DND-41 (cell line): ENCODE results near the gene ZBTB7B.

Experiments
- ATAC-seq: fragments of 200-7000 bp; cut with Tn5 transposase; 3 replicates; pipeline ENCODE4 v1.9.1; 2021; ENCODE audit warnings: low read depth; ENCODE audit not compliant: insufficient read depth
- DNase-seq: peaks from one replicate; pipeline ENCODE4 v3.0.0-alpha.2; 2020
- H2AFZ ChIP-seq: 2 replicates; pipeline ENCODE4 v1.6.0; 2012; ENCODE audit warnings: low read depth, low read length
- H3K27ac ChIP-seq: 2 replicates; pipeline ENCODE4 v1.5.1; 2012; ENCODE audit warnings: low read length, inconsistent platforms
- H3K27me3 ChIP-seq: fragments of 200-600 bp; sonication (generic); 2 replicates; pipeline ENCODE4 v1.6.0; 2012; ENCODE audit warnings: low read length, mild to moderate bottlenecking, inconsistent platforms; ENCODE audit not compliant: insufficient read depth, poor library complexity
- H3K36me3 ChIP-seq: 2 replicates; pipeline ENCODE4 v1.5.1; 2012; ENCODE audit warnings: low read length, inconsistent platforms; ENCODE audit not compliant: insufficient read depth
- H3K4me1 ChIP-seq: 2 replicates; pipeline ENCODE4 v1.5.1; 2012; ENCODE audit warnings: mild to moderate bottlenecking, low read length; ENCODE audit not compliant: insufficient read depth
- H3K4me2 ChIP-seq: 2 replicates; pipeline ENCODE4 v1.6.0; 2012; ENCODE audit warnings: mild to moderate bottlenecking, moderate library complexity, low read length, inconsistent platforms; ENCODE audit not compliant: insufficient read depth
- H3K4me3 ChIP-seq, 2 experiments: fragments of 200-600 bp in 1 of 2; shearing (Covaris generic) in 1 of 2; 2 replicates each; pipeline ENCODE4 v1.5.1; 2012 to 2016; ENCODE audit warnings: inconsistent platforms in 2 of 2, low read length in 2 of 2, mild to moderate bottlenecking in 2 of 2, low read depth in 1 of 2, moderate library complexity in 1 of 2
- H3K79me2 ChIP-seq: 2 replicates; pipeline ENCODE4 v1.6.0; 2012; ENCODE audit warnings: low read length, inconsistent platforms; ENCODE audit not compliant: insufficient read depth
- H3K9ac ChIP-seq: 2 replicates; pipeline ENCODE4 v1.6.0; 2012; ENCODE audit warnings: low read depth, mild to moderate bottlenecking, inconsistent platforms, low read length, moderate library complexity
- H3K9me3 ChIP-seq: 2 replicates; pipeline ENCODE4 v1.5.1; 2012; ENCODE audit warnings: low read length, moderate library complexity, mild to moderate bottlenecking, inconsistent platforms; ENCODE audit not compliant: insufficient read depth, severe bottlenecking
- H4K20me1 ChIP-seq: 2 replicates; pipeline ENCODE4 v1.6.0; 2012; ENCODE audit warnings: low read length; ENCODE audit not compliant: insufficient read depth
- EZH2 ChIP-seq: IDR thresholded peaks from 3 replicates; pipeline ENCODE4 v1.6.1; 2012; ENCODE audit warnings: borderline replicate concordance, low read depth, mild to moderate bottlenecking, moderate library complexity, low read length, inconsistent platforms; ENCODE audit not compliant: severe bottlenecking
- TF ChIP-seq, protein P1 (sequence below): IDR thresholded peaks from 2 replicates; pipeline ENCODE4 v1.5.1; 2012; ENCODE audit warnings: borderline replicate concordance, low read length, moderate library complexity, mild to moderate bottlenecking; ENCODE audit not compliant: poor library complexity, severe bottlenecking; ENCODE audit errors: extremely low read depth

ZBTB7B gene

DNA sequence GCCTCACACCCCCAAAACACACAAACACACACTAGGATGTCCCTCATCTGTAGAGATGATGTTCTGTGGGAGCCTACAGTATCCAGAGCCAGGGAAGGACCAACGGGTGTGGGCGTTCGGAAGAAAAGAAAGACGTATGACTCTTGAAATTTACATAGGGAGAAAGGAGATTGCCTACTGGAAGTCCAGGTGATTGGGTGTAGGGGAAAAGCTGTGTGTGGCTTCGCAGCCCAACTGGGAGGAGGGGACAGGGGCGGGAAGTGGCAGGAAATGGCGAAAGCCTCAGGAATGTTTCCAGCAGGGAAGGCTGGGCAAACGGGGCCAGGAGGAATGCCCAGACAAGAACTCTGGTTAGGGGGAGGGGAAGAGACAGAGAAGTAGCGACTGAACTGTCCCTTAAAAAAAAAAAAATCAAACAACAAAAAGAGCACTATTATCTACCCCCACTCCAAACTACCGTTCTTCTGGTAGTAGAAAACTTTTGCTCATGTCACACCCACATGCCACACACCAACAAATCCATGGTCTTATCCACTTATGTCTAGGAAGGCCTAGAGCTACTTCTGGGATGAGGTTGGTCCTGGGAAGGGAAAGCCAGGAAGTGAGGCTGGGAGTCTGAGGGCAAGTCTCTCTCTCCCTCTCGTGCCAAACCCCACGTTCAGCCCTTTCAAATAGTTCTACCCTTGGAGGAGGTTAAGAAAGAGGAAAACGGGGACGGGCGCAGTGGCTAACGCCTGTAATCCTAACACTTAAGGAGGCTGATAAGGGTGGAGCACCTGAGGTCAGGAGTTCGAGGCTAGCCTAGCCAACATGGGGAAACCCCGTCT is 29.9 kb upstream of the ZBTB7B start:
- H3K9ac ChIP-seq: peak overlapping the region; percentile 91
- peaks cover 56% of the 10 kb centered on the region for H3K4me1 ChIP-seq
- peaks cover 55% of the 10 kb centered on the region for H4K20me1 ChIP-seq
- TF ChIP-seq, protein P1, sequence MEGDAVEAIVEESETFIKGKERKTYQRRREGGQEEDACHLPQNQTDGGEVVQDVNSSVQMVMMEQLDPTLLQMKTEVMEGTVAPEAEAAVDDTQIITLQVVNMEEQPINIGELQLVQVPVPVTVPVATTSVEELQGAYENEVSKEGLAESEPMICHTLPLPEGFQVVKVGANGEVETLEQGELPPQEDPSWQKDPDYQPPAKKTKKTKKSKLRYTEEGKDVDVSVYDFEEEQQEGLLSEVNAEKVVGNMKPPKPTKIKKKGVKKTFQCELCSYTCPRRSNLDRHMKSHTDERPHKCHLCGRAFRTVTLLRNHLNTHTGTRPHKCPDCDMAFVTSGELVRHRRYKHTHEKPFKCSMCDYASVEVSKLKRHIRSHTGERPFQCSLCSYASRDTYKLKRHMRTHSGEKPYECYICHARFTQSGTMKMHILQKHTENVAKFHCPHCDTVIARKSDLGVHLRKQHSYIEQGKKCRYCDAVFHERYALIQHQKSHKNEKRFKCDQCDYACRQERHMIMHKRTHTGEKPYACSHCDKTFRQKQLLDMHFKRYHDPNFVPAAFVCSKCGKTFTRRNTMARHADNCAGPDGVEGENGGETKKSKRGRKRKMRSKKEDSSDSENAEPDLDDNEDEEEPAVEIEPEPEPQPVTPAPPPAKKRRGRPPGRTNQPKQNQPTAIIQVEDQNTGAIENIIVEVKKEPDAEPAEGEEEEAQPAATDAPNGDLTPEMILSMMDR: no peak
- TF ChIP-seq EZH2: no peak
- H3K79me2 ChIP-seq: peaks cover 77% of the 10 kb centered on the region
- no peak overlapping the region for H3K27ac ChIP-seq
- DNase-seq (no peak), ATAC-seq (no peak)
- no peaks in the 10 kb centered on the region for H3K27me3 ChIP-seq
- H3K9me3 ChIP-seq: no peaks in the 10 kb centered on the region
- H3K4me2 ChIP-seq: peak overlapping the region; percentile 71
- peak overlapping the region in 1 of 2 experiments; percentile 79; a peak in 2 of 4 replicates for H3K4me3 ChIP-seq
- H2AFZ ChIP-seq: no peak overlapping the region
- peaks cover 53% of the 10 kb centered on the region for H3K36me3 ChIP-seq

DNA sequence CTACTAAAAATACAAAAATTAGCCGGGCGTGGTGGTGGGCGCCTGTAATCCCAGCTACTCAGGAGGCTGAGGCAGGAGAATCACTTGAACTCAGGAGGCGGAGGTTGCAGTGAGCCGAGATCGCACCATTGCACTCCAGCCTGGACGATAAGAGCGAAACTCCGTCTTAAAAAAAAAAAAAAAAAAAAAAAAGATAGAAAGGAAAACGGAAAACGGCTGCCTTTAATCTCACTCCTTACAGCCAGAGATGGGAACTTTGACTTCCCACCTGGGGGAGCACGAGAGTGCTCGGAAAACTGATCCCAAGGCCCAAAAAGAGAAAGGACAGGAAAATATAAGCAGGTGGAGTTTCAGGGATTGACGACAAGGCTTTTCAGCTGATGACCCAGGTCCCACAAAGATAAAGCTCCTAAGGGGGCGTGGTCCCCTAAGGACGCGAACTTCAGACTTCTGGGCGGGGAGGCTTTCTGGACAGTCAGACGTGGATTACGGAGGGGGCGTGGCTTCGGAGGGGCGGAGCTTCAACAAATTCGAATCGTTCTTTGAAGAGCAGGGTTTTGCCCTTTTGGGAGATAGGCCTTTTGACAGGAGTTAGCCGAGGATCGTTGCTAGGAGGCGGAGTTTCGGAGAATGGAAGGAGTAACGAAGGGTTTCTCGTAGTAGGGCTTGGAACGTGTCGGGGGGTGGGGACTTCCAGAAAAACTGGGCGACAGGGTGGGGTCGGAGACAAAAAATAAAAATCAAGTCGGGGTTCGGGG is 29.1 kb upstream of the ZBTB7B start:
- H3K9ac ChIP-seq: peak overlapping the region; percentile 91
- peak overlapping the region; percentile 98 for H3K27ac ChIP-seq
- peaks cover 85% of the 10 kb centered on the region for H3K79me2 ChIP-seq
- H3K27me3 ChIP-seq: no peaks in the 10 kb centered on the region
- ATAC-seq (no peak), DNase-seq (peak; percentile 88)
- peak overlapping the region; percentile 79 to 93 for H3K4me3 ChIP-seq
- H3K4me1 ChIP-seq: peaks cover 59% of the 10 kb centered on the region
- H3K4me2 ChIP-seq: peak overlapping the region; percentile 71
- peak overlapping the region; percentile 88 for H2AFZ ChIP-seq
- H4K20me1 ChIP-seq: peaks cover 60% of the 10 kb centered on the region
- peaks cover 53% of the 10 kb centered on the region for H3K36me3 ChIP-seq
- TF ChIP-seq, protein P1: peak; percentile 36
- no peak for TF ChIP-seq EZH2
- H3K9me3 ChIP-seq: no peaks in the 10 kb centered on the region

DNA sequence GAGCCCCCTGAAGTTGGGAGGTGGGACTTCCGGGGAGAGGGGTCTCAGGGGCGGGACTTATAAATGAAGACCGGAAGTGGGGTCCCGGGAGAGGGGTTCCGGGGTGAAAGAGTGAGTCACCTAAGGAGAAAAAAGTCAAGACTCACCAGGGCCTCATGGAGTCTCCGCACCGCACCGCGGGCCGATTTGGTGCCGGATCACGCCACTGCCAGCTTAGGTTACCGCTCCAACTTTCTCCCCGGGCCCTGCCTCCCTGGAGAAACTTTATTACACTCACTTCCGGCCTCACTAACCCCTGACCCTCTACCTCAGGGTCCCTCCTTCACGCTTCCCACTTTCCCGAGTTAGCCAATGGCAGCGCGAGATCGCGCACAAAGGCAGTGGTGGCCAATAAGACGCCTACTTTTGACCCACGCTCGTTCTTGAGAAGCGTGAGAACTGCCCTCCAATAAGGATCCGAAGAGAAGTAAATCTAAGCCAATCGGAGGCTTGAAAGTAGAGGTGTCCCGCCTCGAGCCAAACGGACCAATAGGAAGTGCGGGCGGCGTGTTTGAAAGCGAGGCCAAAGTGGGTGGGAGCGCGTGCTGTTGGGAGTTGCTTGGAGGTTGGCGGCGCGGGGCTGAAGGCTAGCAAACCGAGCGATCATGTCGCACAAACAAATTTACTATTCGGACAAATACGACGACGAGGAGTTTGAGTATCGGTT is 28.3 kb upstream of the ZBTB7B start, which contains the start of gene CKS1B:
TSS of gene CKS1B (plus strand) at position 580 of the 706 bp plus-strand sequence. CDS start at position 645, 65 bp downstream.
- Histone ChIP-seq H3K79me2 (peaks cover 85% of the 10 kb centered on the region), H3K4me1 (peaks cover 60% of the 10 kb centered on the region), H3K4me2 (peak within 1 kb of the TSS; percentile 92), H3K36me3 (peaks cover 50% of the 10 kb centered on the region), H3K4me3 (peak within 1 kb of the TSS; percentile 79 to 93), H3K9ac (peak within 1 kb of the TSS; percentile 91), H3K27me3 (no peaks in the 10 kb centered on the region), H4K20me1 (peaks cover 54% of the 10 kb centered on the region), H2AFZ (peak within 1 kb of the TSS; percentile 88), H3K9me3 (no peaks in the 10 kb centered on the region), H3K27ac (peak within 1 kb of the TSS; percentile 98)
- ATAC-seq (peak; percentile 91), DNase-seq (peak; percentile 99)
- TF ChIP-seq, protein P1: no peak
- TF ChIP-seq EZH2: no peak
